ENCODE measurements around the gene SPRTN. TPM values are rescaled to one million over a fixed set of nuclear protein-coding genes. Genes with fewer than 3 reads are reported as not detected.

SPRTN gene
- total RNA-seq, 4 donors from 2014 or later = 4.9 to 19.3 (median 15.2) TPM

DNA sequence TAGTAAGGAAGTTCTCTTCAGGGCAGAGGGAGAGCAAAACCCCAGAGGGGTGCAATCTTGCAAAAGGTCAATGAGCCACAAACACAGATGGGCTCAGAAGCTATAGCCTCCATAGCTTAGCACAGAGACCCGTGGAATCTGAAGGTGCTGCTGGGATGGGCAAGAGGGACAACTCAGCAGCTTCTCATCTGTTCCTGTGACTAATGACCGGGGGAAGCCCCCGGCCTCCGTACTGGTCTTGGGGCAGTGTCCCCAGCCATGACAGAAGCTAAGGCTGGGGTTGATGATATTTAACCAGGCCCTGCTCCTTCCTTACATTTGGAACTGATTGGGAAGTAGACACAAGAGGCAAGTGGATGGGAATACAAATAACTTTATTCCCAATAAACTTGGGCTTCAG lies 19.5 kb upstream of the SPRTN start:
- Histone ChIP-seq H3K36me3 (no peaks in the 10 kb centered on the region), H3K9me3 (no peaks in the 10 kb centered on the region), H3K27ac (no peak overlapping the region), H3K4me3 (no peak overlapping the region), H3K4me1 (no peaks in the 10 kb centered on the region), H3K27me3 (no peaks in the 10 kb centered on the region)
- intact Hi-C loops (cut with DNase I; ENCODE audit: low total_unique reads) = no loop called here
- no peak for DNase-seq
- TF ChIP-seq, protein P1, sequence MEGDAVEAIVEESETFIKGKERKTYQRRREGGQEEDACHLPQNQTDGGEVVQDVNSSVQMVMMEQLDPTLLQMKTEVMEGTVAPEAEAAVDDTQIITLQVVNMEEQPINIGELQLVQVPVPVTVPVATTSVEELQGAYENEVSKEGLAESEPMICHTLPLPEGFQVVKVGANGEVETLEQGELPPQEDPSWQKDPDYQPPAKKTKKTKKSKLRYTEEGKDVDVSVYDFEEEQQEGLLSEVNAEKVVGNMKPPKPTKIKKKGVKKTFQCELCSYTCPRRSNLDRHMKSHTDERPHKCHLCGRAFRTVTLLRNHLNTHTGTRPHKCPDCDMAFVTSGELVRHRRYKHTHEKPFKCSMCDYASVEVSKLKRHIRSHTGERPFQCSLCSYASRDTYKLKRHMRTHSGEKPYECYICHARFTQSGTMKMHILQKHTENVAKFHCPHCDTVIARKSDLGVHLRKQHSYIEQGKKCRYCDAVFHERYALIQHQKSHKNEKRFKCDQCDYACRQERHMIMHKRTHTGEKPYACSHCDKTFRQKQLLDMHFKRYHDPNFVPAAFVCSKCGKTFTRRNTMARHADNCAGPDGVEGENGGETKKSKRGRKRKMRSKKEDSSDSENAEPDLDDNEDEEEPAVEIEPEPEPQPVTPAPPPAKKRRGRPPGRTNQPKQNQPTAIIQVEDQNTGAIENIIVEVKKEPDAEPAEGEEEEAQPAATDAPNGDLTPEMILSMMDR (IDR thresholded peaks at IDR 0.05) = no peak
- TF ChIP-seq POLR2A (IDR thresholded peaks at IDR 0.05) = no peak

DNA sequence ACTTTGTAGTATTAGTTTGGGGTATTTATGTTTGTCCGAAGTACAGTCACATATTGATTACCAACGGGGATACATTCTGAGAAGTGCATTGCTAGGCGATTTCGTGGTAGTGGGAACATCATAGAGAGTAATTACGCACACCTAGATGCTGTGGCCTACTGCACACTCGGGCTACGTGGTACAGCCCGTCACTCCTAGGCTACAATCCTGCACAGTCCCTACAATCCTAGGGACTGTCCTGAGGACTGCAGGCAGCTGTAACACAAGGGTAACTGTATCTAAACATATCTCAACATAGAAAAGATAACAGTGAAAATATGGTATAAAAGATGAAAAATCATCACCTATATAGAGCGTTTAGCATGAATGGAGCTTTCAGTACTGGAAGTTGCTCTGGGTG lies 19.0 kb upstream of the SPRTN start:
- no peak overlapping the region for H3K4me3 ChIP-seq
- no peak overlapping the region for H3K27ac ChIP-seq
- H3K4me1 ChIP-seq = no peaks in the 10 kb centered on the region
- H3K36me3 ChIP-seq = no peaks in the 10 kb centered on the region
- no peaks in the 10 kb centered on the region for H3K27me3 ChIP-seq
- H3K9me3 ChIP-seq = no peaks in the 10 kb centered on the region
- DNase-seq = no peak
- intact Hi-C loops (cut with DNase I; ENCODE audit: low total_unique reads) = no loop called here
- TF ChIP-seq POLR2A (IDR thresholded peaks at IDR 0.05) = no peak
- TF ChIP-seq, protein P1 (IDR thresholded peaks at IDR 0.05) = no peak

DNA sequence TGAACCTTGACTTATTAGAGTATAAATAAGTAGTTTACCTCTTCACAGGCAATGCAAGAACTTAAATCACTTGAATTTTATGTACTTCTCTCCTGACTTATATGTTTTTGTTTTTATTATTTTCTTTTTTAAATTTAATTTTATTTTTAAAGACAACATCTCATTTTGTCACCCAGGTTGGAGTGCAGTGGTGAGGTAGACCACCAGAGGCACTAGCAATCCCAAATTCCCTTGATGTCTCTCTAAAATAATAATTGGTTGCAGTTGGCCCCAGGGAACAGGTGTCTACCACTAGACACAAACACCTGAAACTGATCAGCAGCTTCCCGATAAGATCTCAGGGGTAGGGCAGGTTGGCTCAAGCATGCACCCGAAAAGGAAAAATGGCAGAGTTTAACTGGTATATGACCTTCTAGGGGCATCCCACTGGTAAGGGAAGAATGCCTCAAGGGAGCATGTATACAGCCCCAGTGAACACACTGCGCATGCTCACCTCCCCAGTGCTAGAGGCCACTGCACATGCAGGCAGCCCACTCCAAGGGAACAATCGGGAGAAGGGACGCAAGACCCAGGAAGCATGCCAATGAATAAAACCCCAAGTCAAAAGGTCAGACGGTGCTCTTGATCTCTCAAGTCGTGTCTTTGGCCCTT lies 15.1 kb upstream of the SPRTN start:
- intact Hi-C loops (cut with DNase I; ENCODE audit: low total_unique reads) = no loop called here
- Histone ChIP-seq H3K4me3 (no peak overlapping the region), H3K27me3 (no peaks in the 10 kb centered on the region), H3K4me1 (no peaks in the 10 kb centered on the region), H3K9me3 (no peaks in the 10 kb centered on the region), H3K27ac (no peak overlapping the region), H3K36me3 (no peaks in the 10 kb centered on the region)
- no peak for TF ChIP-seq POLR2A (IDR thresholded peaks at IDR 0.05)
- TF ChIP-seq, protein P1 (IDR thresholded peaks at IDR 0.05) = no peak
- DNase-seq = no peak

DNA sequence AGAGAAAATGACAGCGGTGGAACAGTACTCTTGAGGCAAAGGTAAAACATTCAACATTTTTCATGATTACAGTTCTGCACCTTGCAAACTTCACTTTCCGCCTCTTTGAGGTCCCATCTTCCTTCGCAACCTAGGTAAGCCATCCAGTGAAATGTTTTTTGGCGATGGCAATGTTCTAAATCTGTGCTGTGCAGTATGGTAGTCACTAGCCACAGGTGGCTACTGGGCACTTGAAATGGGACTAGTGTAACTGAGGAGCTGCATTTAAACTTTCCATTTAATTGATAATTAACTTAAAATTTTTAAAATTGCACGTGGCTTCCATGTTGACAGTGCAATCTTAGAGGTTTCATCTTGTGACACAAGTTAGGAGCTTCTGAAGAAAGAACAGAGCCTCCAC lies 13.4 kb upstream of the SPRTN start:
- Histone ChIP-seq H3K36me3 (no peaks in the 10 kb centered on the region), H3K4me1 (no peaks in the 10 kb centered on the region), H3K9me3 (no peaks in the 10 kb centered on the region), H3K27ac (no peak overlapping the region), H3K4me3 (no peak overlapping the region), H3K27me3 (no peaks in the 10 kb centered on the region)
- no peak for TF ChIP-seq POLR2A (IDR thresholded peaks at IDR 0.05)
- TF ChIP-seq, protein P1 (IDR thresholded peaks at IDR 0.05) = no peak
- no peak for DNase-seq
- intact Hi-C loops (cut with DNase I; ENCODE audit: low total_unique reads) = no loop called here

DNA sequence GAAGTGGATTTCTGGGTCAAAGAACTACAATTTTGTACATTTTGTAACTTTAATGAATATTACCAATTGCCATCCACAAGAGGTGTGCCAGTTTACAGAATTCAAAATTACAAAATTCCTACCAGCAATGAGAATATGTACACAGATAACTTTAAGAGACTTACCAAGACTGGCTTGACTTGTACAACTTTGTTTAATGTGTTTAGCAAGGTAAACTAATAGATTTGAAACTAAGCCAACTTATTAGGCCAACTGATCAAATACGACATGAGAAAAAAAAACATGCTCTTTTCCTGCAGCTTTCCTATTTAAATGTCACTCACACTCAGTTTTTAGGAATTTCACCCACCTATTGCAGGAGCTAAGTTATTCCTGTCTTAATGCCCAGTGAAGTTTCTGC lies 11.8 kb upstream of the SPRTN start:
- no peaks in the 10 kb centered on the region for H3K4me1 ChIP-seq
- intact Hi-C loops (cut with DNase I; ENCODE audit: low total_unique reads) = no loop called here
- H3K27ac ChIP-seq = no peak overlapping the region
- no peak overlapping the region for H3K4me3 ChIP-seq
- H3K9me3 ChIP-seq = no peaks in the 10 kb centered on the region
- no peak for DNase-seq
- no peaks in the 10 kb centered on the region for H3K27me3 ChIP-seq
- TF ChIP-seq, protein P1 (IDR thresholded peaks at IDR 0.05) = no peak
- no peak for TF ChIP-seq POLR2A (IDR thresholded peaks at IDR 0.05)
- no peaks in the 10 kb centered on the region for H3K36me3 ChIP-seq
